ENCODE results near the gene CCDC137.

GRCh38 chr17:81706232-81706611 is 39.7 kb downstream of the CCDC137 start:
- TF ChIP-seq EZH2 (IDR thresholded peaks at IDR 0.05; ENCODE audit: borderline replicate concordance, low read length) (no peak), CTCF (IDR thresholded peaks at IDR 0.05; ENCODE audit: low read length) (no peak)
